Adrenal gland (tissue), 5 donors: ENCODE results near the gene HOTAIR.

Experiments used
- POLR2A ChIP-seq, 2 donors: fragments of 450-650 bp; IDR thresholded peaks; one replicate each; pipeline ENCODE4 v1.6.1; 2017; ENCODE audit warnings: antibody characterized with exemption in 2 of 2, mild to moderate bottlenecking in 2 of 2, moderate library complexity in 1 of 2
- TF ChIP-seq, protein P1 (sequence below), 6 experiments: fragments of 450-650 bp in 4 of 6; fragments of 200-600 bp in 2 of 6; sonication (generic) in 1 of 6; IDR thresholded peaks; 1 replicate in 5 of 6; 2 replicates in 1 of 6; pipeline versions ENCODE4 v1.5.1 to v1.8.0; 2016 to 2021; ENCODE audit warnings: antibody characterized with exemption in 6 of 6, mild to moderate bottlenecking in 2 of 6, moderate library complexity in 1 of 6
- donor health status: DM: no; HTN: no; CAD: no.

DNA sequence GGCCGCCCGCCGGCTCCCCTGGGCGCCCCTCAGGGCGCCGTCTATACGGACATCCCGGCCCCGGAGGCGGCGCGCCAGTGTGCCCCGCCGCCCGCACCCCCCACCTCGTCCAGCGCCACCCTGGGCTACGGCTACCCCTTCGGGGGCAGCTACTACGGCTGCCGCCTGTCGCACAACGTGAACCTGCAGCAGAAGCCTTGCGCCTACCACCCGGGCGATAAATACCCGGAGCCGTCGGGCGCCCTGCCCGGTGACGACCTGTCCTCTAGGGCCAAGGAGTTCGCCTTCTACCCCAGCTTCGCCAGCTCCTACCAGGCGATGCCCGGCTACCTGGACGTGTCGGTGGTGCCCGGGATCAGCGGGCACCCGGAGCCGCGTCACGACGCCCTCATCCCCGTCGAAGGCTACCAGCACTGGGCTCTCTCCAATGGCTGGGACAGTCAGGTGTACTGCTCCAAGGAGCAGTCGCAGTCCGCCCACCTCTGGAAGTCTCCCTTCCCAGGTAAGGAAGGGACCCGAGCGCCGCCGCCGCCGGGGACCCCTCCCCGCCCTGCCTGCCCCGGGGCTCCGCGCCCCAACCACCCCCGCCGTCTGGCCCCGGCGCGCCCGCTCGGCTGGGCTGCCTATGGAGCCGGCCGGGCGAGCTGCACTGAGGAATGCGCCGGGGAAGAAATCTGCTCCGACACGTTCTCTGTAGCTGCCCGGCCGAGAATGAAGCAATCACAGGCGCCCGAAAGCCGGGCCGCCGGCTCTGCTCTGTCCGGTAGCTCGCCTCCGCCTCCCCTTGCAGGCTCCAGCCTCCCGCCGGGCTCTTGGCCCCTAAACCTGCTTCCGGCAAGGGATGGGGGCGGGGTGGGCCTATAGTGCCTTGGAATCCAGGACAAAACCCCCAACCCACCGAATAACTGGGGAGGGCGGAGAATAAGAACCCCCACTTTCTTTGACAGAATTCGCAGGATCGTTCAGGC lies 35.3 kb downstream of the HOTAIR start:
- TF ChIP-seq, protein P1, sequence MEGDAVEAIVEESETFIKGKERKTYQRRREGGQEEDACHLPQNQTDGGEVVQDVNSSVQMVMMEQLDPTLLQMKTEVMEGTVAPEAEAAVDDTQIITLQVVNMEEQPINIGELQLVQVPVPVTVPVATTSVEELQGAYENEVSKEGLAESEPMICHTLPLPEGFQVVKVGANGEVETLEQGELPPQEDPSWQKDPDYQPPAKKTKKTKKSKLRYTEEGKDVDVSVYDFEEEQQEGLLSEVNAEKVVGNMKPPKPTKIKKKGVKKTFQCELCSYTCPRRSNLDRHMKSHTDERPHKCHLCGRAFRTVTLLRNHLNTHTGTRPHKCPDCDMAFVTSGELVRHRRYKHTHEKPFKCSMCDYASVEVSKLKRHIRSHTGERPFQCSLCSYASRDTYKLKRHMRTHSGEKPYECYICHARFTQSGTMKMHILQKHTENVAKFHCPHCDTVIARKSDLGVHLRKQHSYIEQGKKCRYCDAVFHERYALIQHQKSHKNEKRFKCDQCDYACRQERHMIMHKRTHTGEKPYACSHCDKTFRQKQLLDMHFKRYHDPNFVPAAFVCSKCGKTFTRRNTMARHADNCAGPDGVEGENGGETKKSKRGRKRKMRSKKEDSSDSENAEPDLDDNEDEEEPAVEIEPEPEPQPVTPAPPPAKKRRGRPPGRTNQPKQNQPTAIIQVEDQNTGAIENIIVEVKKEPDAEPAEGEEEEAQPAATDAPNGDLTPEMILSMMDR (IDR thresholded peaks at IDR 0.05) = no peak
- TF ChIP-seq POLR2A (IDR thresholded peaks at IDR 0.05) = no peak
